ENCODE data around the gene SLC6A2. TPM values are rescaled to one million over a fixed set of nuclear protein-coding genes. Genes with fewer than 3 reads are reported as not detected.

SLC6A2 gene
- total RNA-seq, 1 donor from 2014 or later: not detected

DNA sequence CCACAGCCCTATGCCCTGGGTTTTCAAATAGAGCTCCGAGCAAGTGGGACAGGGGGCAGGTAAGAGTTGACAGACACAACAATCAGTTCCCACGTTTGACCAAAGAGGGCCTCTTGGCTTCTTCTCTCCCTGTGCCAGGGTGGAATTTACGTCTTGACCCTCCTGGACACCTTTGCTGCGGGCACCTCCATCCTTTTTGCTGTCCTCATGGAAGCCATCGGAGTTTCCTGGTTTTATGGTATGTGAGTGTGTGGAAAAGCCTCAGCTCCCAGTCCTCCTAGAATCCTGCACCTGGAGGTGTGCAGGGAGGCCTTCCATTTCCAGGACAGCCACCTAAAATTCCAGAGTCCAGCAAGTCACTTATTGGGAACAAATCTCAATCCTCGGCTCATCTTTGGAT is 42.5 kb downstream of the SLC6A2 start:
- no peak for DNase-seq (ENCODE audit: low spot score)
- H3K36me3 Mint-ChIP-seq (ENCODE audit: low read depth): no peaks in the 10 kb centered on the region
- H3K27ac Mint-ChIP-seq: no peak overlapping the region
- peaks cover 7% of the 10 kb centered on the region for H3K4me1 Mint-ChIP-seq (ENCODE audit: low read depth)
- intact Hi-C loops (cut with micrococcal nuclease): no loop called here
- no peaks in the 10 kb centered on the region for H3K9me3 Mint-ChIP-seq
- no peak overlapping the region for H3K4me3 Mint-ChIP-seq (ENCODE audit: low read depth)
- peaks cover 2% of the 10 kb centered on the region for H3K27me3 Mint-ChIP-seq (ENCODE audit: low read depth)

GRCh38 chr16:55698946-55699345 is 43.2 kb downstream of the SLC6A2 start:
- H3K27ac Mint-ChIP-seq: no peak overlapping the region
- peaks cover 2% of the 10 kb centered on the region for H3K27me3 Mint-ChIP-seq (ENCODE audit: low read depth)
- no peaks in the 10 kb centered on the region for H3K9me3 Mint-ChIP-seq
- H3K4me1 Mint-ChIP-seq (ENCODE audit: low read depth): peaks cover 9% of the 10 kb centered on the region
- DNase-seq (ENCODE audit: low spot score): no peak
- no peak overlapping the region for H3K4me3 Mint-ChIP-seq (ENCODE audit: low read depth)
- intact Hi-C loops (cut with micrococcal nuclease): no loop called here
- H3K36me3 Mint-ChIP-seq (ENCODE audit: low read depth): no peaks in the 10 kb centered on the region

DNA sequence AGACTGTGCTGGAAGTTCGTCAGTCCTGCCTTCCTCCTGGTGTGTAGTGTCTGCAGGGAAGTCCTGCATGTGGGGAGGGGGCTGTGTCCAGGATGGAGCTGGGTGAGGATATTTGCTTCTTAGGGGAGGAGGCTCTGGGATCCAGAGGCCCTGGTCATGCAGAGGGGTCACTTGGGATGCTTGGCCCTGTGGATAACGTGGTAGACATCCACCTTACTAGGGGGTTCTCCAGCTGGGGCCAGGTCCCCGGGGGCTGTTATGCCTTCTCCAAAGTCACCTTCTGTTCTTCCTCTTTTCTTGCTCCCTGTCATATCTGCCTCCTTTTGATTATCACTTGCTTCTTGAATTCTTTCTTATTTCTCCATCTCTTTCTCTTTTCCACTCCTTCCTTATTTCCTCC is 43.8 kb downstream of the SLC6A2 start:
- no peak for DNase-seq (ENCODE audit: low spot score)
- Mint-ChIP-seq H3K36me3 (ENCODE audit: low read depth) (no peaks in the 10 kb centered on the region), H3K27me3 (ENCODE audit: low read depth) (peaks cover 2% of the 10 kb centered on the region), H3K4me3 (ENCODE audit: low read depth) (no peak overlapping the region), H3K9me3 (no peaks in the 10 kb centered on the region), H3K4me1 (ENCODE audit: low read depth) (peaks cover 9% of the 10 kb centered on the region), H3K27ac (no peak overlapping the region)
- intact Hi-C loops (cut with micrococcal nuclease): loop anchor here (5.0 kb wide), 1 partner anchor 157 kb away; no protein-coding TSS in a partner anchor

GRCh38 chr16:55700067-55700466 is 44.3 kb downstream of the SLC6A2 start:
- DNase-seq (ENCODE audit: low spot score): no peak
- intact Hi-C loops (cut with micrococcal nuclease): loop anchor here (5.0 kb wide), 1 partner anchor 158 kb away; no protein-coding TSS in a partner anchor
- H3K36me3 Mint-ChIP-seq (ENCODE audit: low read depth): no peaks in the 10 kb centered on the region
- no peak overlapping the region for H3K4me3 Mint-ChIP-seq (ENCODE audit: low read depth)
- peaks cover 2% of the 10 kb centered on the region for H3K27me3 Mint-ChIP-seq (ENCODE audit: low read depth)
- no peak overlapping the region for H3K27ac Mint-ChIP-seq
- H3K9me3 Mint-ChIP-seq: no peaks in the 10 kb centered on the region
- H3K4me1 Mint-ChIP-seq (ENCODE audit: low read depth): peaks cover 9% of the 10 kb centered on the region

GRCh38 chr16:55700961-55701360 is 45.2 kb downstream of the SLC6A2 start:
- DNase-seq (ENCODE audit: low spot score): no peak
- H3K4me3 Mint-ChIP-seq (ENCODE audit: low read depth): no peak overlapping the region
- no peaks in the 10 kb centered on the region for H3K36me3 Mint-ChIP-seq (ENCODE audit: low read depth)
- peaks cover 9% of the 10 kb centered on the region for H3K4me1 Mint-ChIP-seq (ENCODE audit: low read depth)
- intact Hi-C loops (cut with micrococcal nuclease): loop anchor here (5.0 kb wide), 1 partner anchor 159 kb away; no protein-coding TSS in a partner anchor
- H3K27ac Mint-ChIP-seq: no peak overlapping the region
- H3K9me3 Mint-ChIP-seq: no peaks in the 10 kb centered on the region
- H3K27me3 Mint-ChIP-seq (ENCODE audit: low read depth): peaks cover 3% of the 10 kb centered on the region

DNA sequence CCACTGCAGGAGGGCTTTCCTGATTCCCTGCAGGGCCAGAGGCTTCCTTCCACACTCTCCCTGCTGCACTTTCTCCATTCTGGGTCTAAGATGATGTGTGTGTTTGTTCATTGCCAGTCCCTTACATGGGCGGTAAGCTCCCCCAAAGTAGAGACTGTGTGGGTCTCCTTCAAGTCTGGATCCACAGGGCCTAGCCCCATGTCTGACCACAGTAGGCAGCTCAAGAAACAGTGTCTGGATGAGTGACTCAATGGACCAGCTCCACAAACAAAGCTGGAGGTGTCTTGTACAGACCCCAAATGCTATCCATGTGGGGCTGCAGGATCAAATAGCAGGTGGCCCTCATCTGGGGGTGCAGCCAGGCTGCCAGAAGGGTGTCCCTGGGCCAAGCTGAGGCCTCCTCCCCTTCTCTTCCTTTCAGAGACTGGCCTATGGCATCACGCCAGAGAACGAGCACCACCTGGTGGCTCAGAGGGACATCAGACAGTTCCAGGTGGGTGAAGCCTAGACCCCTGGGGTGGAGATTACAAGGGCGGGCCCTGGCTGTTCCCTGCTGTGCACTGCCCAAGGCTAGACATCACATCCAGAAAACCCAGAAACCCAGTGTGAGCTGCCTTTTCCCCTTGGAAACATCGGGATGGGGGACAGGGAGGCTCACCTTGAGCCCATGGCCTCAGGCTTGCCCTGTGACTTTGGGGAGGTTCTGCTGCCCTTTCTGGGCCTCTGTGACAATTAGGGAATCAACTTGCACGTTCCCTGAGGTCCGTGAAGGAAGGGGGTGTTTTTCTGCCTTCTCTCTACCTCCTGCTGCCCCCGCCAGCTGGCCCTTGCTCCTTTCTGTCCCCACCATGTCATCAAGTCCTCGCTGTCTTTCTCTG is 45.9 kb downstream of the SLC6A2 start:
- DNase-seq (ENCODE audit: low spot score): peak; percentile 16
- intact Hi-C loops (cut with micrococcal nuclease): loop anchor here (5.0 kb wide), 1 partner anchor 159 kb away; no protein-coding TSS in a partner anchor
- H3K27me3 Mint-ChIP-seq (ENCODE audit: low read depth): peaks cover 4% of the 10 kb centered on the region

GRCh38 chr16:55703003-55704001 is 47.5 kb downstream of the SLC6A2 start:
- H3K27me3 Mint-ChIP-seq (ENCODE audit: low read depth): peaks cover 4% of the 10 kb centered on the region
- DNase-seq (ENCODE audit: low spot score): peak; percentile 9
- intact Hi-C loops (cut with micrococcal nuclease): loop anchor here (1.0 to 5.0 kb wide), 2 partner anchors 161 to 238 kb away; no protein-coding TSS in a partner anchor
- H3K4me3 Mint-ChIP-seq (ENCODE audit: low read depth): no peak overlapping the region
- no peaks in the 10 kb centered on the region for H3K36me3 Mint-ChIP-seq (ENCODE audit: low read depth)
- no peaks in the 10 kb centered on the region for H3K9me3 Mint-ChIP-seq
- H3K4me1 Mint-ChIP-seq (ENCODE audit: low read depth): peaks cover 9% of the 10 kb centered on the region
- H3K27ac Mint-ChIP-seq: no peak overlapping the region

More for the DNA sequence above, 45.9 kb downstream of the SLC6A2 start:
- Mint-ChIP-seq H3K9me3 (no peaks in the 10 kb centered on the region), H3K27ac (no peak overlapping the region), H3K4me3 (ENCODE audit: low read depth) (no peak overlapping the region), H3K36me3 (ENCODE audit: low read depth) (no peaks in the 10 kb centered on the region), H3K4me1 (ENCODE audit: low read depth) (peaks cover 9% of the 10 kb centered on the region)

DNA sequence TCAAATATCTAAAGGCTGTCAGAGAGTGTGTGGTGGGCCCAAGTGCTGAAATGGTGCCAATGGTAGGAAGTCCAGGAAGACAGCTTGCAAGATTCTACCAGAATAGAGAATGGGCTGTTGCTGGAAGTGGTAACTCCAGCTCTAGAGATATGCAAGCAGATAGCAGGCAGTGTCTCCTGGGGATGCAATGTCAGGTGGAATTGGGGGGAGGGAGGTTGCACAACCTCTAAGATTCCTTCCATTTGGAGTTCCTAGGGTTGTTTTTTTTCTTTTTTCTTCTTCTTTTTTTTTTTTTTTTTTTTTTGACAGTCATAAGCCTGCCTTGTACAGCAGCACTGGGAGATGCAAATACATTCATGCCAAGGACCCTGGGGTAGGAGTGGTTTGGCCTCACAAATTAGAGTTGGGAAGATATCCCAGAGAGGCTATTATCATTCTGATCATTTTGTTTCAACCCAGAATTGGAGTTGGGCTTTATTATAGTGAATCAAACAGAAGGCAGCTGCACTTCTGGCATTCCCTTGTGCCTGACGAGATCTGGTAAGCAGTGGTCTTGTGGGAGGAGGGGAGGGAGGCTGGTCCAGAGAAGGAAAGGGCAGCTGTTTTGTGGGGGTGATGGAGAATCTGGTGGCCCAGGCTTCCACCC is 51.1 kb downstream of the SLC6A2 start:
- Mint-ChIP-seq H3K36me3 (ENCODE audit: low read depth) (no peaks in the 10 kb centered on the region), H3K4me1 (ENCODE audit: low read depth) (peaks cover 9% of the 10 kb centered on the region), H3K27ac (no peak overlapping the region), H3K27me3 (ENCODE audit: low read depth) (peaks cover 2% of the 10 kb centered on the region), H3K4me3 (ENCODE audit: low read depth) (no peak overlapping the region), H3K9me3 (no peaks in the 10 kb centered on the region)
- no peak for DNase-seq (ENCODE audit: low spot score)
- intact Hi-C loops (cut with micrococcal nuclease): no loop called here

GRCh38 chr16:55709801-55710200 is 54.0 kb downstream of the SLC6A2 start:
- no peaks in the 10 kb centered on the region for H3K36me3 Mint-ChIP-seq (ENCODE audit: low read depth)
- peaks cover 5% of the 10 kb centered on the region for H3K27me3 Mint-ChIP-seq (ENCODE audit: low read depth)
- H3K4me3 Mint-ChIP-seq (ENCODE audit: low read depth): no peak overlapping the region
- intact Hi-C loops (cut with micrococcal nuclease): no loop called here
- DNase-seq (ENCODE audit: low spot score): no peak
- no peaks in the 10 kb centered on the region for H3K4me1 Mint-ChIP-seq (ENCODE audit: low read depth)
- no peaks in the 10 kb centered on the region for H3K9me3 Mint-ChIP-seq
- H3K27ac Mint-ChIP-seq: no peak overlapping the region

DNA sequence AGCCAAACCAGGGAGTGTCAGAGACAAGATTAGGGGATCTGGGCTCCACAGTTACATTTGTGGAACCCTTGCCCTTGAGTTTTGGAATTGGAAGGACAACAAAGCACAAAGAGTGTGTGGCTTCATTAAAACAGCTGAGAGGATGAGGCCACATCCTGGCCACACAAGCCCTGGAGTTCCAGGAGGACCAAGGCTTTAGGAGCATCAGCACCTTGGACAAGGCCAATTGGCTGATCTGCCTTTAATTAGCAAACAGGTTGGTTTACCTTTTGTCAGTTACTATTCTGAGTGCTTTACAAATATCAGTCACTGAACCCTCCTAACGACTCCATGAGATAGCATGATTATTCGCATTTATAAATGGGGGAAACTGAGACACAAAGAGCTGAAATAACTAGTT is 54.7 kb downstream of the SLC6A2 start:
- Mint-ChIP-seq H3K27ac (no peak overlapping the region), H3K9me3 (no peaks in the 10 kb centered on the region), H3K36me3 (ENCODE audit: low read depth) (no peaks in the 10 kb centered on the region), H3K4me1 (ENCODE audit: low read depth) (no peaks in the 10 kb centered on the region), H3K27me3 (ENCODE audit: low read depth) (peaks cover 5% of the 10 kb centered on the region), H3K4me3 (ENCODE audit: low read depth) (no peak overlapping the region)
- intact Hi-C loops (cut with micrococcal nuclease): no loop called here
- no peak for DNase-seq (ENCODE audit: low spot score)

DNA sequence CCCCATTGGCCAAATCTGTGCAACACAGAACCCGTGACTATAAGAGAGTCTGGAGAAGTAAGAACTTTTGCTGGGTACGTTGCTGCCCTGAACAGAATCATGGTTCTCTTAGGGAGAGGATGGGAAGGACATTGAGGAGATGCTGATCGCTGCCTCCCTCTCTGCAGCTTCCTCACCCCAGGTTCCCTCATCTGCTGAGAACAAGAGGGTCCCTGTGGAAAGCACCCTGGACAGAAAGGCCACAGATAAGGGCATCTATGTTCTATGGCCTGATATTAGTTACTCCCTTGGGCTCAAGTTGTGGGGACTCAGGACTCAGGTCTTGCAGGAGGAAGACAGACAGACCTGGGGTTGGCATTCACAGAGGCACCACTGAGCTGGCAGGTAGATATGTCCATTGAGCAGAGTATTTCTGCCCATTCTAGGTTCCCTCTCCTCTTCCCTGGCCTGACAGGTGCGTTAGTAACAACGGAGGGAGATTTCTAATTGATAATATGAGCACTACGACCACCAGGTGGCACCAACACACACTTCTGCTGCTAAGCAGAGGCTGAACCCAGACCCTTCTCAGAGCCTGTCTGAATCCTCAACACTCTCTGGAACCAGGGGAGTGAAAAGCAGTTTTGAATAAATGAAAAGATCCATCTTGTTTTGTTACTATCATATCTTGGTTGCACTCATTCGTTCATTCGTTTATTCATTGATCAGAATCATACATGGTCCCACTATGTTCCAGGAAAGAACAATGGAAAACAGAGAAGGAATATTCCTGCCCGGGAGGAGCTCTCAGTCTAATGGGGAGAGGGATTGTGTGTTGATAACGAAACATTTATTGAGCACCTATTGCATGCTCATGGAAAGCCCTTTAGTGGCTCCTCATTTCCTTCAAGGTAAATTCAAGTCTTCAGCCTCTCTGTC is 56.4 kb downstream of the SLC6A2 start:
- Mint-ChIP-seq H3K27ac (no peak overlapping the region), H3K4me1 (ENCODE audit: low read depth) (no peaks in the 10 kb centered on the region), H3K9me3 (no peaks in the 10 kb centered on the region), H3K4me3 (ENCODE audit: low read depth) (no peak overlapping the region), H3K27me3 (ENCODE audit: low read depth) (peaks cover 5% of the 10 kb centered on the region), H3K36me3 (ENCODE audit: low read depth) (no peaks in the 10 kb centered on the region)
- intact Hi-C loops (cut with micrococcal nuclease): loop anchor here (1.0 kb wide), 1 partner anchor 130 kb away; no protein-coding TSS in a partner anchor
- DNase-seq (ENCODE audit: low spot score): peak; percentile 34
